GM12801 (cell line): Measurements from ENCODE around the gene KAZN.

Experiments used
- TF ChIP-seq, protein P1 (sequence below): IDR thresholded peaks from one replicate; pipeline ENCODE4 v1.5.1; 2011; ENCODE audit warnings: control low read depth; ENCODE audit not compliant: insufficient read length; ENCODE audit errors: extremely low read depth

Gene KAZN

DNA sequence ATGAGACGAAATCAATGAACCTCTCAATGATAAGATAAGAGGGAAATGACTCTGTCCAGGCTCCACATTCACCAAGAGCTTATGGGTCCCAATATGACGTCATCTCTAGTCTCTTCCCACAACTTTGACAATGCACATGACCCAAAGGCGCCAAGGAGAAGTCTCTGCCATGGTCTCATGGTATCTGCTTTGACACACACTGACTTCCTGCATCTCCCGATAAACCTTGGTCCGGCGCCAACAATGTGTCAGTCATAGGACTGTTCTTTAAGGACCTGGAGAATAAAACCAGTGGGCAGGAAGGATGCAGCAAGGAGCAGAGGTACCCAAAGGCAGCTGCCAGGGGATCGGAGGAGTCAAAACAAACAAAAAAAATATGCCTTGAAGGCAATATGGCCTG lies 508.1 kb downstream of the KAZN start:
- TF ChIP-seq, protein P1, sequence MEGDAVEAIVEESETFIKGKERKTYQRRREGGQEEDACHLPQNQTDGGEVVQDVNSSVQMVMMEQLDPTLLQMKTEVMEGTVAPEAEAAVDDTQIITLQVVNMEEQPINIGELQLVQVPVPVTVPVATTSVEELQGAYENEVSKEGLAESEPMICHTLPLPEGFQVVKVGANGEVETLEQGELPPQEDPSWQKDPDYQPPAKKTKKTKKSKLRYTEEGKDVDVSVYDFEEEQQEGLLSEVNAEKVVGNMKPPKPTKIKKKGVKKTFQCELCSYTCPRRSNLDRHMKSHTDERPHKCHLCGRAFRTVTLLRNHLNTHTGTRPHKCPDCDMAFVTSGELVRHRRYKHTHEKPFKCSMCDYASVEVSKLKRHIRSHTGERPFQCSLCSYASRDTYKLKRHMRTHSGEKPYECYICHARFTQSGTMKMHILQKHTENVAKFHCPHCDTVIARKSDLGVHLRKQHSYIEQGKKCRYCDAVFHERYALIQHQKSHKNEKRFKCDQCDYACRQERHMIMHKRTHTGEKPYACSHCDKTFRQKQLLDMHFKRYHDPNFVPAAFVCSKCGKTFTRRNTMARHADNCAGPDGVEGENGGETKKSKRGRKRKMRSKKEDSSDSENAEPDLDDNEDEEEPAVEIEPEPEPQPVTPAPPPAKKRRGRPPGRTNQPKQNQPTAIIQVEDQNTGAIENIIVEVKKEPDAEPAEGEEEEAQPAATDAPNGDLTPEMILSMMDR, result no peak

DNA sequence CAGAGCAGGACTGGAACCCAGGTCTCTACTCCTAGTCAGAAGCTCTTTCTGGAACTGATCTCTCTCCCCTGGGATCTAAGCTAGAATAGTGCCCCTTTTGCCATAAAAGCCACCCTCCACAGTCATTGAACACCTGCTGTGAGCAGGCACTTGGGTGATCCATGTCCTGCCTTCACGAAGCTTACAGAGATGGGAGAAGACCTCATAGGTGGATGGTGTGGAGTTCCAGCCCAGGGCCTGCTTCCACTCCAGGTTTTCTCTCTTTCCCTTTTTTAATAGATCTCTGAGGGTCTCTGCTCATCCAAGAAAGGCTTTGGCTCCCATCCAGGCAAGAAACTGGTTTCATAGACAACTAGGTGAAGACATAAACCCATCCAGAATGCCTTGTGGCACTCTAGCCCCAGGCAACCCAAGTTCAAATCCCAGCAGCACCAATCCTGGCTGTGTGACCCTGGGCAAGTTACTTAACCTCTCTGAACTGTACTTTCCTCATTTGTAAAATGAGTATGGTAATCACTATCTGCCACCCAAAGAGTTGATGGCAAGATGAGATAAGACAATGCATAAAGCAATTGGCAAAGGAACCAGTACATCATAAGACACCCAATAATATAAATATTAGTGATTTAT lies 508.7 kb downstream of the KAZN start:
- TF ChIP-seq, protein P1, result no peak

DNA sequence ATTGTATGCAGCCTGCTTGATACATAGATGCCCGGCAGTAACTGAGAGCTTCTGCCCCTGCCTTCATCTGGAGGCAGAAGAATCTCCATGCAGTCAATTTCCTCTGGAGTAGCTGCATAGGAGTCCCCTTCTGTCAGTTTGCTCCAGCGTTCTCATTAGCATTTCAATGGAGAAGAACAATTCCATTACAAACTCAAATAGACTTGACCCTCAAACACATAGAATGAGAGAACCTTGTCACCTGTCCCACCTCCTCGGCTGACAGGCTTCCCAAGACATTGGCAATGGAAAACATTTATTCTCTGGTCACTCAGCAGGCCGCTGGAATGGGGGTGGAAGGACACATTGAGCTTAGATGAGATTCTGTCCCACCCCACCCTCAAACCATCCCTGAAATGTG lies 509.4 kb downstream of the KAZN start:
- TF ChIP-seq, protein P1, result no peak

DNA sequence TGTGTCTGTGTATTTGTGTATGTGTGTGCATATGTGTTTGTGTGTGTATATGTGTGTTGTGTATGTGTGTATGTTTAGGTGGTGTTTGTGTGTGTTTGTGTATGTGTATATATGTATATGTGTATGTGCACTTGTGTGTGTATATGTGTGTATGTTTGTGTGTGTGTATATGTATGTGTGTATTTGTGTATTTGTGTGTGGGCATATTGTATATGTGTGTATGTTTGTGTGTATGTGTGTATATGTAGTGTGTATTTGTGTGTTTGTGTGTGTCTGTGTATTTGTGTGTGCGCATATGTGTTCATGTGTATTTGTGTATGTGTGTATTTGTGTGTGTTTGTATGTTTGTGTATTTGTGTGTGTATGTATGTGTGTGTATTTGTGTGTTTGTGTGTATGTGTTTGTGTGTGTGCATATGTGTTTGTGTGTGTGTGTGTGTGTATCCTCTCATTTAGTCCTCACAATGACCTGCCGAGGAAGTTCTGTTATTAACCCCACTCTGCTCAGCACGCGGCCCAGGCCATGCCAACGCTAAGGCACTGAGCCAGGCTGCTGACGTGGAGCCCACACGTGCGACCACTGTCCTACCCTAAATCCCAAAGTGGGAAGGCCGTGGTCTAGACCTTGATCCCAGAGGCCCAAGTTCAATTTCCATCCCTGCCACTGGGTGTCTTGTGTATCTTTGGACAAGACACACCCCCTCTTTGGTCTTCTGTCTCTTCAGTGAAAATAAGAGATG lies 511.8 kb downstream of the KAZN start:
- TF ChIP-seq, protein P1, result no peak

DNA sequence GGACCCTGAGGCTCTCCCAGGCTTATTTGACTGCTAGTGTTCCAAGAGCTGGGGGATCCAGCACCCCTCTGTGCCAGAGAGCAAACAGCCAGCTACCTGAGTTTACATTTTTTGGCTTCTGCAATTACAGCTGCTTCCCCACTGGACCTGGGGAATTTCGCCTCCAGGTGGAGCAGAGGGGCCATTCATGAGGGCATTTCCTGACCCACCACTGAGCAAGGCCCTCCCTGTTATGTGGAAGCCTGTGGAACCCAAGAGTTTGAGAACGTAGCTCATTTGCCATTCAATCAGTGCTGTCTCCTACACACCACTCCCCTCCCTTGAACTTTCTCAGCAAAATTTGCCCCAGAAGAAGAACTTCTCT lies 512.4 kb downstream of the KAZN start:
- TF ChIP-seq, protein P1, result no peak

DNA sequence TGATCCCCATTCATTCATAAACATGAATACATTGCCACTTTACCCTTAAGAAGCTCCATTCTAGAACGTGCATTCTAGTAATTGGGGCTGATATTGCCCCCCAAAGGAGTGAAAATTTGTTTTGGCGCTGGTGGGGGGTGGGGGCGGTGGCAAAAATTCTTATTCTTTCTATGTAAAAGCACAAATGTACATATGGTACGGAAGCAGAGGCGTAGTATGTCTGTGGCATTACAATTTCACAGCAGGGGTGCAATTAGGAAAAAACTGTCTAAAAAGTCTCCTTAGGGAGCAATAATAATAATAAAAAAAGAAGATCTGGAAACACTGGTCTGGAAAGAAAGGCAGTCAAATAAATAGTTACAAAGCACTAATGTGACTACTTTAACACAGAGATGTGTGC lies 514.7 kb downstream of the KAZN start:
- TF ChIP-seq, protein P1, result no peak

DNA sequence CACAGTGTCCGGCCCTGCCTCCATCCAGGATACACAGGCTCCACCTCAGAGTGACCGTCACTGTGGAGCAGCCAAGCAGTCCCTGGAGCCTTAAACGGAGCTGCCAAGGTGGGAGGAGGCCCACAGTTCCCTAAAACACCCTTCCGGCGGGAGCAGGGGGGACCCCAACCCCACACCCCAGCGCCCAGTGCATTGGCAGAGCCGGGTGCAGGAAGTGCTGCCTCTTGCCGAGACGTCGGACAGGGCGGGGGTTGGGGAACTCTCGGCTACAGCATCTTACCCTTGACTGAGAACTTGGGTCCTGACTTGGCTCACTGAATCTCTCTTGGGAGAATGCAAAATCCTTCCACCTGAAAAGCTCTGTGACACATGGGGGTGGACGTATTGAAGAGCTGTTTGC lies 516.4 kb downstream of the KAZN start:
- TF ChIP-seq, protein P1, result no peak
